ENCODE data around the gene INPP4B. TPM values are rescaled to one million over a fixed set of nuclear protein-coding genes. Genes with fewer than 3 reads are reported as not detected.

The INPP4B gene
- 23.2 and 28.6 TPM in 2 replicates for total RNA-seq

DNA sequence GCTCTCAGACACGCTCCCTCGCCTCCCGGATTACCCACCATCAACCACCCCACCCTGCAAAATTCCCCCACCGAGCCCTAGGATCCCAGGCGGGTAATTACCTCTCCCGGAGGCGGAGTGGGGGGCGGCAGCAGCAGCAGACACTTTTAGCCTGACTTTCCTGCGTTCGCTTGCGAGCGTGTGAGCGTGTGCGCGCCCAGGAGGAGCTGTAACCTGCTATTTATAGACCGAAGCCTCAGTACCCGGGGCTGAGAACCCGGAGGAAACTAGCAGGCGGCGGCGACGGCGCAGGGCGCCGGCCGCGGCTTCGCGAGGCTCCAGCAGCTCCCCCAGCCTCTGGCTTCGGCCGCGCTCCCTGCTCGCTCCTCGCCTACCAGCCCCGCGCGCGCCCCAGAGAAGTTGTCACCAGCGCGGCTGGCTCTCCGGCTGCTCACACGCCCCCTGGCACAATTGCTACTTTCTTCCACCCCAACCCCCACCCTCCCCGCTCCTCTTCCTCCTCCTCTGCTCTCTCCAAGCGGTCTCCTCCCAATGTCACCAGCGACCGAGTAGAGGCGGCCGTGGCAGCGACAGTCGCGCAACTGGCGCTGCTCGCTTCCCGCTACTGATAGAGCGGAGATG lies at the start of gene INPP4B:
Gene INPP4B, minus strand, starts transcription at position 194 of the 621 bp plus-strand sequence.

